ENCODE data around the gene SERPINB5. TPM values are rescaled to one million over a fixed set of nuclear protein-coding genes. Genes with fewer than 3 reads are reported as not detected.
A peak's percentile ranks its signal among the peaks of the same experiment; 100 is the strongest.

The SERPINB5 gene
- total RNA-seq, 3 donors from 2014 or later (not counting 1 experiment from before 2014, with no cell fraction given): not detected

DNA sequence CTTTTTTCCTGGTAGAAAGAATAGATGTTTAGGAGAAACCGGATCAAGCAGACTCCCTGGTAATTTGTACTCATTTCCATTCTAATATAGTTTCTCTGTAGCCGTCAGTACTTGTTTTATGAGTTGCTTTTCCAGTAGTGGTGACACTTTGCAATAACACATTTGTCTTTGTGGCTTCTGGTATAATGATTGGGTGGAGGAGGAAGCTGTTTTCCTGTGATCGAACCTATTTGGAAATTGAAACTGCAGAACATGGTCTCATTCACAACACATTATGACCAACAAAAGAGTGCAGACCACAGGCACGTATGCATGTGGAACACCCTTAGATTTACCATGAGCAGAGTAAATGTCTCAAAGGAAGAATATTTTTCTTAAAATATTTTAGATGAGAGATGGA lies 57.9 kb downstream of the SERPINB5 start:
- H3K27ac Mint-ChIP-seq: peak overlapping the region in 1 of 2 donors; percentile 60
- intact Hi-C loops (cut with micrococcal nuclease): no loop called here
- TF ChIP-seq, protein P1, sequence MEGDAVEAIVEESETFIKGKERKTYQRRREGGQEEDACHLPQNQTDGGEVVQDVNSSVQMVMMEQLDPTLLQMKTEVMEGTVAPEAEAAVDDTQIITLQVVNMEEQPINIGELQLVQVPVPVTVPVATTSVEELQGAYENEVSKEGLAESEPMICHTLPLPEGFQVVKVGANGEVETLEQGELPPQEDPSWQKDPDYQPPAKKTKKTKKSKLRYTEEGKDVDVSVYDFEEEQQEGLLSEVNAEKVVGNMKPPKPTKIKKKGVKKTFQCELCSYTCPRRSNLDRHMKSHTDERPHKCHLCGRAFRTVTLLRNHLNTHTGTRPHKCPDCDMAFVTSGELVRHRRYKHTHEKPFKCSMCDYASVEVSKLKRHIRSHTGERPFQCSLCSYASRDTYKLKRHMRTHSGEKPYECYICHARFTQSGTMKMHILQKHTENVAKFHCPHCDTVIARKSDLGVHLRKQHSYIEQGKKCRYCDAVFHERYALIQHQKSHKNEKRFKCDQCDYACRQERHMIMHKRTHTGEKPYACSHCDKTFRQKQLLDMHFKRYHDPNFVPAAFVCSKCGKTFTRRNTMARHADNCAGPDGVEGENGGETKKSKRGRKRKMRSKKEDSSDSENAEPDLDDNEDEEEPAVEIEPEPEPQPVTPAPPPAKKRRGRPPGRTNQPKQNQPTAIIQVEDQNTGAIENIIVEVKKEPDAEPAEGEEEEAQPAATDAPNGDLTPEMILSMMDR (IDR thresholded peaks at IDR 0.05): no peak
- no peaks in the 10 kb centered on the region for H3K36me3 Mint-ChIP-seq
- H3K27me3 Mint-ChIP-seq (ENCODE audit: low read depth in 2 of 2): peaks cover 2 to 14% of the 10 kb centered on the region in 2 donors
- no peaks in the 10 kb centered on the region for H3K9me3 Mint-ChIP-seq
- H3K27me3 ChIP-seq (ENCODE audit: control insufficient read depth, insufficient read depth, low read length): no peaks in the 10 kb centered on the region
- DNase-seq (no peak), ATAC-seq (peak in 1 of 3 donors; percentile 45)
- no peak overlapping the region for H3K27ac ChIP-seq (ENCODE audit: low read length)
- H3K4me1 Mint-ChIP-seq: peaks cover 8 to 12% of the 10 kb centered on the region in 2 donors
- peak overlapping the region; percentile 0 for H3K4me3 Mint-ChIP-seq
- H3K36me3 ChIP-seq (ENCODE audit: control insufficient read depth, insufficient read depth, low read length): no peaks in the 10 kb centered on the region
- no peak overlapping the region for H3K4me3 ChIP-seq (ENCODE audit: low read length)
- no peaks in the 10 kb centered on the region for H3K9me3 ChIP-seq (ENCODE audit: control insufficient read depth, insufficient read depth, low read length)
- no peaks in the 10 kb centered on the region for H3K4me1 ChIP-seq (ENCODE audit: control insufficient read depth, insufficient read depth, low read length)
- WGBS (ENCODE audit: insufficient coverage): 17% methylated on average over 2 of the region's 4 CpGs

- Mint-ChIP-seq H3K27me3 (ENCODE audit: low read depth in 2 of 2) (peaks cover 16 to 45% of the 10 kb centered on the region in 2 donors), H3K36me3 (no peaks in the 10 kb centered on the region), H3K27ac (no peak overlapping the region), H3K4me1 (no peaks in the 10 kb centered on the region), H3K4me3 (no peak overlapping the region), H3K9me3 (no peaks in the 10 kb centered on the region)
- Histone ChIP-seq H3K4me1 (ENCODE audit: control insufficient read depth, insufficient read depth, low read length) (no peaks in the 10 kb centered on the region), H3K36me3 (ENCODE audit: control insufficient read depth, insufficient read depth, low read length) (no peaks in the 10 kb centered on the region), H3K9me3 (ENCODE audit: control insufficient read depth, insufficient read depth, low read length) (no peaks in the 10 kb centered on the region), H3K4me3 (ENCODE audit: low read length) (no peak overlapping the region), H3K27ac (ENCODE audit: low read length) (no peak overlapping the region), H3K27me3 (ENCODE audit: control insufficient read depth, insufficient read depth, low read length) (no peaks in the 10 kb centered on the region)
- TF ChIP-seq, protein P1 (IDR thresholded peaks at IDR 0.05): no peak
- ATAC-seq: no peak
- DNase-seq: no peak
- intact Hi-C loops (cut with micrococcal nuclease): no loop called here
- WGBS (ENCODE audit: insufficient coverage): 79% methylated on average over 3 of the region's 3 CpGs
Observed at GRCh38 chr18:63539904-63540510, 63.2 kb downstream of the SERPINB5 start.

DNA sequence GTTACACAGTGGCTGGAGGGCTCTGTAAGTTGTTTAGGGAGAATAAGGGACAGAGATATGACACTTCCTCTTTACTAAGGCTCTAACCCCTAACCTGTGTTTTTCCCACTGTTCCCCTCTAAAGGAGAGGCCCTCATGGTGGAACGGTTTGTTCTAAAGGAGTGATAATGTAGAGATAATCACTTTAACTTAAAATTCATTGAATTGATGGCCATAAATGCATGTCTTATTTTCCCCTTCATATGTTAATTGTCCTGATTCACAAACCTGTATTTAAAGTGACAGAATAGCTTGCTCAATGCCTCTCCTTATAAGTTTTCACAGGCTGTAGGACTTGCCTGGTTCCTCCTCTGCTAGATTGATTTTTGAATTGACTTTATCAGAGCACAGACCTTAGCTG lies 65.3 kb downstream of the SERPINB5 start, which contains the start of gene SERPINB12:
TSS of gene SERPINB12 (plus strand) at position 301 of the 400 bp plus-strand sequence. CDS start 13,791 bp downstream, outside the sequence.
- Mint-ChIP-seq H3K27me3 (ENCODE audit: low read depth in 2 of 2) (peaks cover 20 to 45% of the 10 kb centered on the region in 2 donors), H3K9me3 (no peaks in the 10 kb centered on the region), H3K27ac (no peak within 1 kb of the TSS), H3K4me1 (no peaks in the 10 kb centered on the region), H3K4me3 (no peak within 1 kb of the TSS), H3K36me3 (no peaks in the 10 kb centered on the region)
- H3K27ac ChIP-seq (ENCODE audit: low read length): no peak within 1 kb of the TSS
- no CpG with 5 or more reads among the region's 1 CpG for WGBS (ENCODE audit: insufficient coverage)
- H3K4me3 ChIP-seq (ENCODE audit: low read length): no peak within 1 kb of the TSS
- intact Hi-C loops (cut with micrococcal nuclease): no loop called here
- ATAC-seq: no peak
- H3K36me3 ChIP-seq (ENCODE audit: control insufficient read depth, insufficient read depth, low read length): no peaks in the 10 kb centered on the region
- H3K9me3 ChIP-seq (ENCODE audit: control insufficient read depth, insufficient read depth, low read length): no peaks in the 10 kb centered on the region
- H3K4me1 ChIP-seq (ENCODE audit: control insufficient read depth, insufficient read depth, low read length): no peaks in the 10 kb centered on the region
- no peak for DNase-seq
- TF ChIP-seq, protein P1 (IDR thresholded peaks at IDR 0.05): no peak
- H3K27me3 ChIP-seq (ENCODE audit: control insufficient read depth, insufficient read depth, low read length): no peaks in the 10 kb centered on the region

DNA sequence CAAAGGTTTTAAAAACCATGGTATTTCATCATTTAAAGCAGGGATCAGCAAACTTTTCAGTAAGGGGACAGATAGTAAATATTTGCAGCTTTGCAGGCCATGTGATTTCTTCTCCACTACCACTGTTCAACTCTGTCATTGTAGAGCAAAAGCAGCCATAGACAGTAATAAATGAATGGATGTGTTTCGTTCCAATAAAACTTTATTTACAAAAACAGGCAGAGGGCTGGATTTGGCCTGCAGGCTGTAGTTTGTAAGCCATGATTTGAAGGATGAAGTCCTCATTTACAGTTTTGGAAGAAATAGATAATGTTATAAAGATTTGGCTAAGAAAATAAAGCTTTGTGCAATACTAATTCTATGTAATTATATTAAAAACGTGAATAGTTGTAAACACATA lies 67.3 kb downstream of the SERPINB5 start:
- peaks cover 23 to 41% of the 10 kb centered on the region in 2 donors for H3K27me3 Mint-ChIP-seq (ENCODE audit: low read depth in 2 of 2)
- no peak overlapping the region for H3K4me3 Mint-ChIP-seq
- H3K27me3 ChIP-seq (ENCODE audit: control insufficient read depth, insufficient read depth, low read length): no peaks in the 10 kb centered on the region
- no peaks in the 10 kb centered on the region for H3K4me1 Mint-ChIP-seq
- WGBS (ENCODE audit: insufficient coverage): 100% methylated on average over 1 of the region's 2 CpGs
- ATAC-seq (no peak), DNase-seq (no peak)
- intact Hi-C loops (cut with micrococcal nuclease): no loop called here
- no peaks in the 10 kb centered on the region for H3K36me3 Mint-ChIP-seq
- H3K36me3 ChIP-seq (ENCODE audit: control insufficient read depth, insufficient read depth, low read length): no peaks in the 10 kb centered on the region
- TF ChIP-seq, protein P1 (IDR thresholded peaks at IDR 0.05): no peak
- no peak overlapping the region for H3K27ac ChIP-seq (ENCODE audit: low read length)
- H3K27ac Mint-ChIP-seq: no peak overlapping the region
- no peaks in the 10 kb centered on the region for H3K9me3 ChIP-seq (ENCODE audit: control insufficient read depth, insufficient read depth, low read length)
- no peaks in the 10 kb centered on the region for H3K9me3 Mint-ChIP-seq
- no peak overlapping the region for H3K4me3 ChIP-seq (ENCODE audit: low read length)
- no peaks in the 10 kb centered on the region for H3K4me1 ChIP-seq (ENCODE audit: control insufficient read depth, insufficient read depth, low read length)

Measured in natural killer cell (primary cell).